ENCODE results near the gene C10orf95. TPM values are rescaled to one million over a fixed set of nuclear protein-coding genes. Genes with fewer than 3 reads are reported as not detected.

C10orf95 gene
- total and polyA plus RNA-seq, 2 of the 13 experiments (the other 11 are each of a cell fraction or from before 2014, with no cell fraction given): 0.05 to 0.07 TPM

DNA sequence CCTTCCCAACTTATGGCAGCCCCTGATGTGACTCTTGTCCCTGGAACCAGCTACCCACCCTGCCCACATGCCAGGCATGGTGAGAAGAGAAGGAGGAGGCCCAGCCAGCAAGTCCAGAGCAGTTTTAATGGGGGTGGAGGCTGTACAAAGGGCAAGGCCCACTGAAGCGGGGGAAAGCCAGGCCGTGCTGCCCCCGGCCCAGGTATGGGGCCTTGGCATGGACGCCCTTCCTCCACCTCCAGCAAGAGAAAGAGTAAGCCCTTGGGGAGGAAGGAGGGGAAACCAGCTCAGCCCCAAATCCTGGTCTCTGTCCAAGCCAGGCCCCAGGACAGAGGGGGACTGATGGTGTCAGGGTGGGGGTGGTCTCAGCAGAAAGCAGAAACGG, 48.8 kb downstream of the C10orf95 start (continued):
- TF ChIP-seq TERF1 (CRISPR knock-in tag; IDR thresholded peaks at IDR 0.05) (no peak), ZSCAN25 (CRISPR knock-in tag; IDR thresholded peaks at IDR 0.05) (no peak), CHD4 (IDR thresholded peaks at IDR 0.05; ENCODE audit: borderline replicate concordance, low read length) (no peak), ZNF746 (CRISPR knock-in tag; IDR thresholded peaks at IDR 0.05) (no peak)
- TF ChIP-seq, protein P1, sequence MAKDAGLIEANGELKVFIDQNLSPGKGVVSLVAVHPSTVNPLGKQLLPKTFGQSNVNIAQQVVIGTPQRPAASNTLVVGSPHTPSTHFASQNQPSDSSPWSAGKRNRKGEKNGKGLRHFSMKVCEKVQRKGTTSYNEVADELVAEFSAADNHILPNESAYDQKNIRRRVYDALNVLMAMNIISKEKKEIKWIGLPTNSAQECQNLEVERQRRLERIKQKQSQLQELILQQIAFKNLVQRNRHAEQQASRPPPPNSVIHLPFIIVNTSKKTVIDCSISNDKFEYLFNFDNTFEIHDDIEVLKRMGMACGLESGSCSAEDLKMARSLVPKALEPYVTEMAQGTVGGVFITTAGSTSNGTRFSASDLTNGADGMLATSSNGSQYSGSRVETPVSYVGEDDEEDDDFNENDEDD (CRISPR knock-in tag; IDR thresholded peaks at IDR 0.05; ENCODE audit: borderline replicate concordance): no peak
- TF ChIP-seq, protein P2, sequence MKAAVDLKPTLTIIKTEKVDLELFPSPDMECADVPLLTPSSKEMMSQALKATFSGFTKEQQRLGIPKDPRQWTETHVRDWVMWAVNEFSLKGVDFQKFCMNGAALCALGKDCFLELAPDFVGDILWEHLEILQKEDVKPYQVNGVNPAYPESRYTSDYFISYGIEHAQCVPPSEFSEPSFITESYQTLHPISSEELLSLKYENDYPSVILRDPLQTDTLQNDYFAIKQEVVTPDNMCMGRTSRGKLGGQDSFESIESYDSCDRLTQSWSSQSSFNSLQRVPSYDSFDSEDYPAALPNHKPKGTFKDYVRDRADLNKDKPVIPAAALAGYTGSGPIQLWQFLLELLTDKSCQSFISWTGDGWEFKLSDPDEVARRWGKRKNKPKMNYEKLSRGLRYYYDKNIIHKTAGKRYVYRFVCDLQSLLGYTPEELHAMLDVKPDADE (CRISPR knock-in tag; IDR thresholded peaks at IDR 0.05): no peak

- H3K79me2 ChIP-seq (ENCODE audit: insufficient read depth, low read length): no peaks in the 10 kb centered on the region
- H3K36me3 ChIP-seq (replicated peaks in 1 of 2; ENCODE audit: control insufficient read depth in 1 of 2, insufficient read depth in 2 of 2, low read length in 2 of 2): peaks cover 0 to 4% of the 10 kb centered on the region in 2 experiments; a peak in 1 of 5 replicates
- no peak overlapping the region for H2AFZ ChIP-seq (ENCODE audit: low read length)
- H3K27ac ChIP-seq (ENCODE audit: extremely low read length, insufficient read depth, low read length): no peak overlapping the region
- no peak overlapping the region for H3K9ac ChIP-seq (ENCODE audit: insufficient read depth, low read depth, low read length)
- no TSS peak for BruUV-seq (replicated peaks)
- DNase-seq (ENCODE audit: low spot score) (no peak), FAIRE-seq (no peak), ATAC-seq (no peak)
- ChIA-PET POLR2A (no interaction called here), CTCF (ENCODE audit: low intra/inter-chr PET ratio, low total read pairs) (interaction anchor here (1.9 kb wide), 1 partner anchor 9 kb away, joined by 4 read pairs; no protein-coding TSS in a partner anchor)
- in situ Hi-C loops (cut with HindIII; ENCODE audit: extremely low pct_ligation_motif_present, low pct_unique_long_range_greater_than_20kb): loop anchor here (10.0 kb wide), 1 partner anchor 73 kb away; no protein-coding TSS in a partner anchor
- H3K27me3 ChIP-seq (ENCODE audit: control insufficient read depth in 1 of 2, insufficient read depth in 2 of 2, low read length in 2 of 2): peaks cover 3 to 7% of the 10 kb centered on the region in 2 experiments; a peak in 3 of 5 replicates
- intact Hi-C loops (cut with micrococcal nuclease; ENCODE audit: unreplicated experiment): no loop called here
- peaks cover 20% of the 10 kb centered on the region for H3K4me1 ChIP-seq (ENCODE audit: insufficient read depth, low read length)
- H4K20me1 ChIP-seq (ENCODE audit: insufficient read depth, low read length): no peaks in the 10 kb centered on the region
- H3K4me3 ChIP-seq (replicated peaks in 1 of 3; ENCODE audit: insufficient read depth in 1 of 3, low read depth in 2 of 3, low read length in 3 of 3): no peak overlapping the region
- 92% methylated on average over 7 of the region's 18 CpGs for WGBS (ENCODE audit: low lambda C conversion rate)
- H3K4me2 ChIP-seq (ENCODE audit: low read depth, low read length): no peak overlapping the region
- H3K9me3 ChIP-seq (ENCODE audit: low read length): no peaks in the 10 kb centered on the region
- TF ChIP-seq, protein P3, sequence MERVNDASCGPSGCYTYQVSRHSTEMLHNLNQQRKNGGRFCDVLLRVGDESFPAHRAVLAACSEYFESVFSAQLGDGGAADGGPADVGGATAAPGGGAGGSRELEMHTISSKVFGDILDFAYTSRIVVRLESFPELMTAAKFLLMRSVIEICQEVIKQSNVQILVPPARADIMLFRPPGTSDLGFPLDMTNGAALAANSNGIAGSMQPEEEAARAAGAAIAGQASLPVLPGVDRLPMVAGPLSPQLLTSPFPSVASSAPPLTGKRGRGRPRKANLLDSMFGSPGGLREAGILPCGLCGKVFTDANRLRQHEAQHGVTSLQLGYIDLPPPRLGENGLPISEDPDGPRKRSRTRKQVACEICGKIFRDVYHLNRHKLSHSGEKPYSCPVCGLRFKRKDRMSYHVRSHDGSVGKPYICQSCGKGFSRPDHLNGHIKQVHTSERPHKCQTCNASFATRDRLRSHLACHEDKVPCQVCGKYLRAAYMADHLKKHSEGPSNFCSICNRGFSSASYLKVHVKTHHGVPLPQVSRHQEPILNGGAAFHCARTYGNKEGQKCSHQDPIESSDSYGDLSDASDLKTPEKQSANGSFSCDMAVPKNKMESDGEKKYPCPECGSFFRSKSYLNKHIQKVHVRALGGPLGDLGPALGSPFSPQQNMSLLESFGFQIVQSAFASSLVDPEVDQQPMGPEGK (CRISPR knock-in tag; IDR thresholded peaks at IDR 0.05): no peak
- TF ChIP-seq TRIM22 (IDR thresholded peaks at IDR 0.05) (no peak), ZNF224 (CRISPR knock-in tag; IDR thresholded peaks at IDR 0.05) (no peak), HOXA5 (CRISPR knock-in tag; IDR thresholded peaks at IDR 0.05) (no peak), ZMAT3 (CRISPR knock-in tag; conservative IDR thresholded peaks at IDR 0.05) (no peak), ZBTB1 (CRISPR knock-in tag; IDR thresholded peaks at IDR 0.05; ENCODE audit: borderline replicate concordance) (no peak), ZNF766 (CRISPR knock-in tag; IDR thresholded peaks at IDR 0.05; ENCODE audit: borderline replicate concordance) (no peak), MAZ (IDR thresholded peaks at IDR 0.05; ENCODE audit: borderline replicate concordance, low read depth, low read length) (no peak), MAZ (CRISPR knock-in tag; IDR thresholded peaks at IDR 0.05; ENCODE audit: low read depth) (no peak), ZNF331 (CRISPR knock-in tag; IDR thresholded peaks at IDR 0.05) (no peak)
These were observed 49.4 kb downstream of the C10orf95 start for GRCh38 chr10:102401735-102402511.
